ENCODE results near the gene FZR1. TPM values are rescaled to one million over a fixed set of nuclear protein-coding genes. Genes with fewer than 3 reads are reported as not detected.

The FZR1 gene
- total and polyA plus RNA-seq, 2 of the 13 experiments (the other 11 are each of a cell fraction or from before 2014, with no cell fraction given) = 29.0 to 30.8 TPM

GRCh38 chr19:3539756-3540118, 33.6 kb downstream of the FZR1 start (continued):
- TF ChIP-seq ZNF260 (CRISPR knock-in tag; IDR thresholded peaks at IDR 0.05; ENCODE audit: borderline replicate concordance, low read depth) = no peak
- no peak for TF ChIP-seq ZNF850 (CRISPR knock-in tag; conservative IDR thresholded peaks at IDR 0.05)
- TF ChIP-seq MTA1 (CRISPR knock-in tag; IDR thresholded peaks at IDR 0.05; ENCODE audit: borderline replicate concordance) = no peak
- TF ChIP-seq, protein P1, sequence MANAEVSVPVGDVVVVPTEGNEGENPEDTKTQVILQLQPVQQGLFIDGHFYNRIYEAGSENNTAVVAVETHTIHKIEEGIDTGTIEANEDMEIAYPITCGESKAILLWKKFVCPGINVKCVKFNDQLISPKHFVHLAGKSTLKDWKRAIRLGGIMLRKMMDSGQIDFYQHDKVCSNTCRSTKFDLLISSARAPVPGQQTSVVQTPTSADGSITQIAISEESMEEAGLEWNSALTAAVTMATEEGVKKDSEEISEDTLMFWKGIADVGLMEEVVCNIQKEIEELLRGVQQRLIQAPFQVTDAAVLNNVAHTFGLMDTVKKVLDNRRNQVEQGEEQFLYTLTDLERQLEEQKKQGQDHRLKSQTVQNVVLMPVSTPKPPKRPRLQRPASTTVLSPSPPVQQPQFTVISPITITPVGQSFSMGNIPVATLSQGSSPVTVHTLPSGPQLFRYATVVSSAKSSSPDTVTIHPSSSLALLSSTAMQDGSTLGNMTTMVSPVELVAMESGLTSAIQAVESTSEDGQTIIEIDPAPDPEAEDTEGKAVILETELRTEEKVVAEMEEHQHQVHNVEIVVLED (CRISPR knock-in tag; IDR thresholded peaks at IDR 0.05; ENCODE audit: borderline replicate concordance) = no peak
- 0 out of 2 replicates have a peak, but pooled peaks have one; percentile 28 for TF ChIP-seq KDM1A (CRISPR knock-in tag; IDR thresholded peaks at IDR 0.05)

DNA sequence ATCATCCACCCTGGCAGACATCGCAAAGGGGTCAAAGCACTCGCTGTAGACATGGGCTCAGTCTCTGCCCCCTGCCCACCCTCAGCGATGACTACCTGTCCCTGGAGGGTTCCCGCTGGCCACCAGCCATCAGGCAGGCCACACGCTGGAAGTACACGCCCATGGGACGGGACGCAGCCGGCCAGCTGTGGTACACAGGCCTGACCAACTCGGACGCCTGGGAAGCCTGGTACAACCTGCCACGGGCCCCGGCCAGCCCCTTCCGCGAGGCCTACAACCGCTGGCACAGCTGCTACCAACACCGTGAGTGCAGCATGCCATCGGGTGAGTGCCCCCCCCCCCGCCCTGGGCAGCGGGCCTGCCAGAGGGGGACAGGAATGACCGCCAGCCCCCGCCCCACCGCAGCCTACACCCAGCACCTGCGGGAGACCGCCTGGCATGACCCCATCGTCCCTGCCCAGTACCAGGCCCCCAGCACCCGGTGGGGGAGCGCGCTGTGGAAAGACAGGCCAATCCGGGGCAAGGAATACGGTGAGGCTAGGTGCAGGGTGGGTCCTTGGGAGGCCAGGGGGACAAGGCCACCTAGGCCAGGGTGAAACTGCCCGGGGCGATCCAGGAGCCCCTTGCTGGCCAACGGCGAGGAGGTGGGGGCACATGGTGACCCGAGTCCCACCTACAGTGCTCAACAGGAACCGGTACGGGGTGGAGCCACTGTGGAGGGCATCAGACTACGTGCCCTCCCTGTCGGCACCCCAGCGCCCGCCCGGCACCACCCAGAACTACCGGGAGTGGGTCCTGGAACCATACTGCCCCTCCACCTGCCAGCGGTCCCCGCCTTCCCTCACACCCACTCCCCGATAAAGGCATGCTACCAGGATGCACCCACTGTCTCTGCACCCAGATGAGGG, 37.3 kb downstream of the FZR1 start:
- Histone ChIP-seq H2AFZ (ENCODE audit: low read length) (no peak overlapping the region), H3K9me3 (ENCODE audit: low read length) (no peaks in the 10 kb centered on the region), H3K27me3 (ENCODE audit: control insufficient read depth in 1 of 2, insufficient read depth in 2 of 2, low read length in 2 of 2) (no peaks in the 10 kb centered on the region), H4K20me1 (ENCODE audit: insufficient read depth, low read length) (no peaks in the 10 kb centered on the region; the same call in 1 of the 2 replicates), H3K4me3 (replicated peaks in 1 of 3; ENCODE audit: insufficient read depth in 1 of 3, low read depth in 2 of 3, low read length in 3 of 3) (no peak overlapping the region), H3K4me2 (ENCODE audit: low read depth, low read length) (no peak overlapping the region), H3K9ac (ENCODE audit: insufficient read depth, low read depth, low read length) (no peak overlapping the region), H3K4me1 (ENCODE audit: insufficient read depth, low read length) (no peaks in the 10 kb centered on the region), H3K79me2 (ENCODE audit: insufficient read depth, low read length) (no peaks in the 10 kb centered on the region), H3K27ac (ENCODE audit: extremely low read length, insufficient read depth, low read length) (no peak overlapping the region), H3K36me3 (replicated peaks in 1 of 2; ENCODE audit: control insufficient read depth in 1 of 2, insufficient read depth in 2 of 2, low read length in 2 of 2) (peaks cover 3 to 10% of the 10 kb centered on the region in 2 experiments; a peak in 3 of 5 replicates)
- CTCF ChIA-PET (ENCODE audit: low intra/inter-chr PET ratio, low total read pairs) = no interaction called here
- FAIRE-seq = no peak
- no TSS peak for BruUV-seq (replicated peaks)
- POLR2A ChIA-PET = no interaction called here
- in situ Hi-C loops (cut with HindIII; ENCODE audit: extremely low pct_ligation_motif_present, low pct_unique_long_range_greater_than_20kb) = no loop called here
- WGBS (ENCODE audit: low lambda C conversion rate) = 95% methylated on average over 14 of the region's 47 CpGs
- no peak for DNase-seq (ENCODE audit: low spot score)
- no peak for ATAC-seq
- intact Hi-C loops (cut with micrococcal nuclease; ENCODE audit: unreplicated experiment) = no loop called here
- TF ChIP-seq FIP1L1 (IDR thresholded peaks at IDR 0.05; ENCODE audit: borderline replicate concordance, insufficient read depth, low read depth, low read length) (no peak), AGO2 (optimal IDR thresholded peaks at IDR 0.05; ENCODE audit: low read depth, low read length) (peak; percentile 45), POLR2A (IDR thresholded peaks at IDR 0.05; ENCODE audit: insufficient read depth in 1 of 2, low read depth in 2 of 2, low read length in 2 of 2) (0 out of 4 replicates have a peak, but pooled peaks of 1 of the 2 experiments have one; percentile 11)

All from HepG2 (cell line).